HFFc6 (cell line): ENCODE measurements around the gene RMND1. TPM values are rescaled to one million over a fixed set of nuclear protein-coding genes. Genes with fewer than 3 reads are reported as not detected.
A peak's percentile ranks its signal among the peaks of the same experiment; 100 is the strongest.

Experiments
- DNase-seq: peaks from one replicate; pipeline ENCODE4 v3.0.0-alpha.2; 2018
- H3K27ac Mint-ChIP-seq: 2 replicates; pipeline ENCODE4 v1.8.0; 2020; ENCODE audit warnings: mild to moderate bottlenecking, mixed read lengths
- H3K27me3 Mint-ChIP-seq: 2 replicates; pipeline ENCODE4 v1.8.0; 2021; ENCODE audit warnings: mild to moderate bottlenecking, moderate library complexity, mixed read lengths; ENCODE audit not compliant: insufficient read depth
- H3K36me3 Mint-ChIP-seq: 2 replicates; pipeline ENCODE4 v1.8.0; 2021; ENCODE audit warnings: low read depth, mixed read lengths
- H3K4me1 Mint-ChIP-seq: 2 replicates; pipeline ENCODE4 v1.8.0; 2020; ENCODE audit warnings: low read depth, mixed read lengths
- H3K4me3 Mint-ChIP-seq: 2 replicates; pipeline ENCODE4 v1.8.0; 2020; ENCODE audit warnings: mild to moderate bottlenecking, moderate library complexity, mixed read lengths
- H3K9me3 Mint-ChIP-seq: 2 replicates; pipeline ENCODE4 v1.8.0; 2020; ENCODE audit warnings: mild to moderate bottlenecking, mixed read lengths
- CTCF ChIP-seq: fragments of 200-600 bp; sonication (generic); IDR thresholded peaks from 2 replicates; pipeline ENCODE4 v1.5.0; 2021; ENCODE audit warnings: antibody characterized with exemption, mild to moderate bottlenecking
- long read RNA-seq: library from polyadenylated mRNA; unstranded; transcript quantifications from one replicate; pipeline ENCODE4 v2.0.0, GENCODE V29; 2019
- total RNA-seq, 6 experiments: library from RNA; stranded (reverse); fragmentation: NEBNext Ultra II Directional; extraction: Animal tissue kit (Norgen Biotek cat#: 25700); gene quantifications; 2 replicates in 1 of 6; 3 replicates in 5 of 6; pipeline ENCODE4 v1.2.3, GENCODE V29; 2021

Gene RMND1
- total RNA-seq = 10 to 100 TPM; 20.6 to 27.5 (median 22.0) TPM
- long read RNA-seq, transcript RMND1-203 (12 exons, 2,003 nt) = major isoform, 27 of 39 reads
- long read RNA-seq, partial matches to known transcripts = 5 of 39 reads
- long read RNA-seq, other reads (novel, unspliced or antisense) = 5 of 39 reads

GRCh38 chr6:151451950-151452749 is at the start of gene RMND1:
TSS of gene RMND1 (minus strand) at chr6:151452126. CDS start at chr6:151445811, 6,315 bp downstream.
- no peaks in the 10 kb centered on the region for H3K9me3 Mint-ChIP-seq
- peak within 1 kb of the TSS; percentile 98 for H3K4me3 Mint-ChIP-seq
- peaks cover 36% of the 10 kb centered on the region for H3K4me1 Mint-ChIP-seq
- H3K36me3 Mint-ChIP-seq = peaks cover 16% of the 10 kb centered on the region
- TF ChIP-seq CTCF = no peak
- DNase-seq = peak; percentile 100
- no peaks in the 10 kb centered on the region; the same call in none of the 2 replicates for H3K27me3 Mint-ChIP-seq
- peak within 1 kb of the TSS; percentile 88 for H3K27ac Mint-ChIP-seq

- no peaks in the 10 kb centered on the region for H3K9me3 Mint-ChIP-seq
- DNase-seq = no peak
Measured at GRCh38 chr6:151499551-151499950, 47.6 kb upstream of the RMND1 start.

GRCh38 chr6:151498327-151498726 is 46.4 kb upstream of the RMND1 start:
- no peak overlapping the region for H3K27ac Mint-ChIP-seq
- H3K4me3 Mint-ChIP-seq = no peak overlapping the region
- H3K36me3 Mint-ChIP-seq = no peaks in the 10 kb centered on the region
- H3K4me1 Mint-ChIP-seq = peaks cover 30% of the 10 kb centered on the region
- TF ChIP-seq CTCF = no peak
- no peaks in the 10 kb centered on the region for H3K9me3 Mint-ChIP-seq
- peaks cover 6% of the 10 kb centered on the region for H3K27me3 Mint-ChIP-seq
- DNase-seq = no peak

More at GRCh38 chr6:151499551-151499950, 47.6 kb upstream of the RMND1 start:
- no peak for TF ChIP-seq CTCF
- Mint-ChIP-seq H3K4me1 (peaks cover 24% of the 10 kb centered on the region), H3K27me3 (peaks cover 6% of the 10 kb centered on the region), H3K4me3 (no peak overlapping the region), H3K36me3 (no peaks in the 10 kb centered on the region), H3K27ac (no peak overlapping the region)

- H3K4me1 Mint-ChIP-seq = peaks cover 34% of the 10 kb centered on the region
- no peak overlapping the region for H3K27ac Mint-ChIP-seq
- H3K4me3 Mint-ChIP-seq = no peak overlapping the region
- H3K36me3 Mint-ChIP-seq = no peaks in the 10 kb centered on the region
- peaks cover 6% of the 10 kb centered on the region for H3K27me3 Mint-ChIP-seq
- TF ChIP-seq CTCF = no peak
- H3K9me3 Mint-ChIP-seq = no peaks in the 10 kb centered on the region
- no peak for DNase-seq
Measured at GRCh38 chr6:151497905-151498304, 46.0 kb upstream of the RMND1 start.

GRCh38 chr6:151495380-151495779 is 43.5 kb upstream of the RMND1 start:
- H3K4me3 Mint-ChIP-seq = peak overlapping the region; percentile 32; the same call in 1 of the 2 replicates
- no peak for TF ChIP-seq CTCF
- H3K9me3 Mint-ChIP-seq = no peaks in the 10 kb centered on the region
- peaks cover 21% of the 10 kb centered on the region for H3K4me1 Mint-ChIP-seq
- no peaks in the 10 kb centered on the region for H3K36me3 Mint-ChIP-seq
- DNase-seq = no peak
- H3K27ac Mint-ChIP-seq = no peak overlapping the region
- H3K27me3 Mint-ChIP-seq = peaks cover 6% of the 10 kb centered on the region
